HG03159 (cell line): ENCODE results near the gene INS.
"Not testable (repeated sequence)": the region's sequence is repeated elsewhere in the genome, so short reads cannot be mapped to it uniquely, and the experiment has no call there.

ENCODE experiments used
- ATAC-seq: cut with Tn5 transposase; IDR thresholded peaks from one replicate; pipeline ENCODE4 v1.9.1; 2021; ENCODE audit warnings: mild to moderate bottlenecking, moderate library complexity; ENCODE audit not compliant: unreplicated experiment

Gene INS

DNA sequence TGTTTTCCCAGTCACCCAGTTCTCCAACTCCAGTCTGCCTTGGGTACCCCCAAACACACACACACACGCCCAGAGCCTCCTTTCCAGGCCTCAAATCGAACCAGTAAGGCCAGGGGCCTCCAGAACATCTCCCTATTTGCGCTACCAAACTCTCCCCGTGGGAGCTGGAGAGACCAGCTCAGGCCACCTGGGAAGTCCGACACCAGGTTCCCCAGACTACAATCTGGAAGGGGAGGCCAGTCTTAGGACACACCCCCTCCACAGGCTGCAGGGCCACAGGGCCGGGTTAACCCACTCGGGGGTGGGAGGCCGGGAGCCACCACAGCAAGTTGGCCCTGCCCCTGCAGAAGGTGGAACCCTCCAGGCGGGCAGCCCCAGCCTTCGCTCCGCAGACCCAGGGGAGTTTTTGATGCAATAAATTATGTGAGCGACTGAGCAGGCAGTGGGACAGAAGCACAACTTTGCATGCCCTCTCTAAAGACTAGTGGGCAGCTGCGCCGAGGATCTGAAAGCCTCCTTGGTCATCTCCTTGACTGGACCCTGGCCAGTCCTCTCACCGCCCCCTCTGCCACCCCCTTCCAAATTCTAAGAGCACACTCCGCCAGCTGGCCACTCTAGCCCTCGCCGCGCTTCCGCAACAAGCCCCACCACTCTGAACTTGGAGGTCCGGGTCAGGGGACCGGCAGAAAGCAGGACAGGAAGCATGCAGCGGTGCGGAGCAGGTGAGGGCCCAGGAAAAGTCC is 24.6 kb downstream of the INS start:
- no peak for ATAC-seq

DNA sequence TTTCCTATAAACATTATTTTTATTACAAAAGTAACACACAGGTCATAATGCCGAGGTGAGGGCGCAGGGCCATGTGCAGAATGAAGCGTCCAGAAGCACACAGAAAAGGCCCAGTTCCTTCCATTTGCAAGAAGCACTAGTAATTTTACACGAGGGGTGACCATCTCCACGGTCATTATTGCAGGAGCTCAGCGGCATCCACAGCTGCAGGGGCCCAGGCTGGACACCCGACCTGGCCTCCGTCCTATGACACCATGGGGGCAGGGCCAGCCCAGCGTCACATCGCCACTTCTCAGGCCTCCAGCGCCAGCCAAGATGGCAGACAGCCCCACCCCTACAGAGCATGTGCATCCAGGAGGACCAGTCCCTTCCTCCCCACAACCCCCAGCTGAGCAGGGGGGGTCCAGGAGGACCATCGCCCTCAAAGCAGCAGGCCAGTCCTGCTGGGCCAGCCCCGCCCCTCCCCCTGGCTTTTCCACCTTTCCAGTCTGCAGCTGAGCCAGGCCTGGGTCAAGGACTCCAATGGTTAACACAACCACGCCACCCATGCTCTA is 25.3 kb downstream of the INS start:
- no peak for ATAC-seq

DNA sequence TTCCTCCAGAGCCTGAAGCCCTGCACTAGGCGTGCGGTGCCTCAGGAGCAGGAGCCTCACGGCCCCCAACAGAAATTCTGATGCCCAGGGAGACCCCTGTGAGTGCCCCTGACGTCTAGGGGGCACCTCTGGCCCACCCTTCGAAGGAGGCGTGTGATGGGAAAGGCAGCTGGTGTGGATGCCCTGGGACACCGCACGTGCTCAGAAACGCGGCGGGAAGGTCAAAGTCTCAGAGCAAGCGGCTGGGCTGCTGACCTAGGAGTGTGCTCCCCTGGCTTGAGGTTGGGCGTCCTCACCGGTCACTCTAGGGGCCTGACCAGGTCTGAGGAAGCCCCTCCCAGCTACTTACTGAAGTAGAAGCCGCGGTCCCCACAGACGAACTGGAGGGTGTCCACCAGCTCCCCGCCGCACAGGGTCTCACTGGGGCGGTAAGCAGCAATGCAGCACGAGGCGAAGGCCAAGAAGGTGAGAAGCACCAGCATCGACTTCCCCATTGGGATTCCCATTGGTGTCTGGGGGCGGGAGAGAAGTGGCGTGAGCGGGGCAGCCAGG is 25.9 kb downstream of the INS start:
- no peak for ATAC-seq

DNA sequence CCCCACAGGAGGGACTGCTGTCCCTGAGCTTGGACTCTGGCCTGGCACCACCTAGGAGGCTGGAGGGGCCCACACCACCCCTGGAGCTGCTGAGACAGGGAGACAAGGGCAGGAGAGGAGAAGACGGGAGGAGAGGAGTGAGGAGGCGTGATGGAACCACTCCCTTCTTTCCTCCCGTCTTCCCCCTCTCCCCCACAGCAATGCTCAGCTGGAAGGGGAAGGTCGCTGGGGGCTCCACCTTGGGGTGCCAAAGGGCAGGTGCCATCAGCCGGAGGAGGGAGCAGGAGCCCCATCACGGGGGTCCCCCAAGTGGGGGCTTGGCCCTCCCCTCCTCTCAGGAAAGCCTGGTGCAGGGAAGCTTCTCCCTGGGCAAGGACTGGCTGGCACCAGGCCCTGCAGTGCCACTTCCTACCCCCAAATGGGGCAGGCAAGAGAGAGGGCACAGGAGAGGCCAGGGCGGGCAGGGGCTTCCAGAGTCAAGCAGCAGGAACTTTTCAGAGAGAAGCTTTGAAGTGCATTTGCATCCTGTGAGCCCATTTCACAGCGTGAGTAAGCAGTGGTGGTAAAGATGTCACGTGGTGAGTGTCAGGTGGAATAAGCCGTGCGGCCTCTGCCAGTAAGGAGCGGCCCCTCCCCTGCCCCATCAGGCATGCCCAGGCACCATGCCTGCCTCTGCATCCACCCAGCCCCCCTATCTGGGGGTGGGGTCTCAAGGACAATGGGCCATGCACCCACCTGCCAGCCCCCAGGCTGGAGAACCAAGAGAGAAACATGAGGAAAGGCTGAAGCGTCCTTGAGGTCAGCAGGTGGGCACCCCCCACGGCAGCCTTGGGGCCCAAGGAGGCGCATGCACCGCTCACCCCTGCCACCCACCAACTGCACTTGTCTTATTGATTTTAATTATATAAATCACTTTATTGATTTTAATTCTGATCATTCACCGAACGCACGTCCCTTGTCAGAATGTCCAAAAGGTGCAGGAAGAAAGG is 26.7 kb downstream of the INS start:
- no peak for ATAC-seq

DNA sequence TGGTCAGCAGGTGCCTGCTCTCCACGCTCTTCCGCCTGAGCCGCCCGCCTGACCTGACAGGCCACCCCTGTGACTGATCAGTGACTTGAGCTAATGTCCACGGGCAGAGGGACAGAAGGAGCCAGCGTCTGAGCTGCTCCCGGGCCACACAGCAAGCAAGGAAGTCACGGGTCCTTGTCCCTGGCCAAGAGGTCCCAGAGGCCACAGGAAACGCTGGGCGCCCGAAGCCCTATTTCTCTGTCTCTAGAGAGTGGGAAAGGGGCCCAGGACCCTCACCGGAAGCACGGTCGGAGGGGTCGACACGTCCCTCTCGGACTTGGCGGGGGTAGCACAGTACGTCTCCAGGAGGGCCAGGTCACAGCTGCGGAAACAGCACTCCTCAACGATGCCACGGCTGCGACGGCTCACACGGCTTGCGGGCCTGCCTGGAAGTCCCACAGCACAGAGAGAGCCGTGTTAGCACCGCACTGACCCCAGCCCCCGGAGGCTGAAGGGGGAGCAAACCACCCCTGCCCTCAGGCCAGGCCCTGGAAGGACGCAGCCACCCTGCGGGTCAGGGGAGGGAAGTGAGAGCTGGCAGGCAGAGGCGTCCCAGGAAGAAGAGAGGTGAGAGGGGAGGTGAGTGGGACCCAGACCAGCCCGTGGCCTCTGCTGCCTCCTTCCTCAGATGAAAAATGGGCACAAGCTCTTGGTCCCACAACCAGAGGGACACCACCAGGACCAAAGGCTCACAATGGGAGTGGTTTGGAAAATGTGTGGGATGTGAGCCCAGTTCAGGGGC is 27.6 kb downstream of the INS start:
- no peak for ATAC-seq

DNA sequence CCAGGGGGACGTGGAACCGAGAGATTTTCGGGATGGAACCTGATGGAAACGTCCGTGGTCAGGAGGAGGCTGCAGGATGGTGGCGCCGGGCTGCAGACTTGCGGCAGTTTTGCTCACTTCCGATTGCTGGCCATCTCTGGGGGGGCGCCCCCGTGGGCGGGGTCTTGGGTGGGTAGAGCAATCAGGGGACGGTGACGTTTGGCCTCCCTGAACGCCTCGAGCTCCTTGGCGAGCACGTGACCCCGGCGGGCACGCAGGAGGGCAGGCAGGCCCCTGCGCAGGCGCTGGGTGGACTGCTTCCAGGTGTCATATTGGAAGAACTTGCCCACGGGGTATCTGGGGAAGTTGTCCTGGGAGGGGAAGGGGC is 28.2 kb downstream of the INS start:
- no peak for ATAC-seq

DNA sequence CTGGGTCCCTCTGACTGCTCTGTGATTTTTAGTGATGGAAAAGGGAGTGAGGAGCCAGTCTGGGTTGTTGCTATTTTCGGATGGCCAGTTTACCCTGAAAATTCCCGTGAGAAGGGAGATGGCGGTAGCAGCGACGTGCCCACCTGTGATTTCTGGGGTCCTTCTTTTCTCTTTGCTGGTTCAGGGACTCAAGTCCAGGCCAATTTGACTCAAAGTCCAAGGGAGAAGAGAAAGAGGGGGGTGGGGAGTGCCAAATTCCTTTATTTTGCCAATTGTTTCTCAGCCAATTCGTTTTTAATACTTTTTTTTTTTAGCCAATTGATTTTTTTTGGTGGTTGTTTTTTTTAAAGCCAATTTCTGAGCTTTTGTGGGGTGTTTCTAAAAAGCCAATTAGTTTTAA is 28.8 kb downstream of the INS start:
- no peak for ATAC-seq

DNA sequence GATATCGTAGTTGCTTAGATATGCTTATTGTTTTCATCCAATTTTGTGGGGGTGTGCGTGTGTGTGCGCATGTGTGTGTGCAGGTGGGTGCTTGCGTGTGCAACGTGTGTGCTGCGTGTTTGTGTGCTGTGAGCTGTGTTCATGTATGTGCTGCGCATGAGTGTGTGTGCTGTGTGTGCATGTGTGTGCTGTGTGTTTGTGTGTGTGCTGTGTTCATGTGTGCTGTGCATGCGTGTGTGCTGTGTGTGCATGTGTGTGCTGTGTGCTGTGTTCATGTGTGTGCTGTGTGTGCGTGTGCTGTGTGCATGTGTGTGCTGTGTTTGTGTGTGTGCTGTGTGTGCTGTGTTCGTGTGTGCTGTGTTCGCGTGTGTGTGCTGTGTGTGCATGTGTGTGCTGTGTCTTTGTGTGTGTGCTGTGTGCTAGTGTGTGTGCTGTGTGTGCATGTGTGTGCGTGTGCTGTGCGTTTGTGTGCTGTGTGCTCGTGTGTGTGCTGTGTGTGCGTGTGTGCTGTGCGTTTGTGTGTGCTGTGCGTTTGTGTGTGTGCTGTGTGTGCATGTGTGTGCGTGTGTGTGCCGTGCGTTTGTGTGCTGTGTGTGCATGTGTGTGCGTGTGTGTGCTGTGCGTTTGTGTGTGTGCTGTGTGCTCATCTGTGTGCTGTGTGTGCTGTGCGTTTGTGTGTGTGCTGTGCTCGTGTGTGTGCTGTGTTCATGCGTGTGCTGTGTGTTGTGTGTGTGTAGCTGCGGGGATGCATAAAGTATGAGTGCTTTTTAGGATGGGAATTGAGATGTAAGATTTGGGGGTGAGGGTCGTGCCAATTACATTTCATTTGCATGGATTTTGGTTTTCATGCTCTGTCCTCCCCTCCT is 29.4 kb downstream of the INS start:
- no peak for ATAC-seq

DNA sequence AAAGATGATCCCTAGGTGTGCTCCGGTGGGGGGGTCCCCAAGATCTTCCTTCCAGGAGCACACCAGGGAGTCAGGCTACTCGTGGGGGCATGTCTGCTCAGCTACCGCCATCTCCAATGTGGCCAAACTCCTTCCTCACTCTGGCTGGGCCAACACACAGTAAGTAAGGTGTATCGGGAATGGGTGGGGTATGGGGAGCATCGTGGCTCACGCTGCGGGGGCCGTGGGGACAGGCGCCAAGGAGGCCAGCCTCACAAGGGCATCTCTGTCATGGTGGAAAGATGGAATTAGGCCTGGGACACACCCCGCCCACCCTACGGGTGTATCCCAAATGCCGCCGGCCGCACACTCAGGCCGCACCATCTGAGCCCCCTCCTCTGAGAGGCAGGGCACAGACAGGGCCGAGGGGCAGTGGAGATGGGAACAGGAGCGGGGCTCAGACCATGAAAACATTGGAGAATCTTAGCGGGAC is 30.1 kb downstream of the INS start:
- no peak for ATAC-seq

DNA sequence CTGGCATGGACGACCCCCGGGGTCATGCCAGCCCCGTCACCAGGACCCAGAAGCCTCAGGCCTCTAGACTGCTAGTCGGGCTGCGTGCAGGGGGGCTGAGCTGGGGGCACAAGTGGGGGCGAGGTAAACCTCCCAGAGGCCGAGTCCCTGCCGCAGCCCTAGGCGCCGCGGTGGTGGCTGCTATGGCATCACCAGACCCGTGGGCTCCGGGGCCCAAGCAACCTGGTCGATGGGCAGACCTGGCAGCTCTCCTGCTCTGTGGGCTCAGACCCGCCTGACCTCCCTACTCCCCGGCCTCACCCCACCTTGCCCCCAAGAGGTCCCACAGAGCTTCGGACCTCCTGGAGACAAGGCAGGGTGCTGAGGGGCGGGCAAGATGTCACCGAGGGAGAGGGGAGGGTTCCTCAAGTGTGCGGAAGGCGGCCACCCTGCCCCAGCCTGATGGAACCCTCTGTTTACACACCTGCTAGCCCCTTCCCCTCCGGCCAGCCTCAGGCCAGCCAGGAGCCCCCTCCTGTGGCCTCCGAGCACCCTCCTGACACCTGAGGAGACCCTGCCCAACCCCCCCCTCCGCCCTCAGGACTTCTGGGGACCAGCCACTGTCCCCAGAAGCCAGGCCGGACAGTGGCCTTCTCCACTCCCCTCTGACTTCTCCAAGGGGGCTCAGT is 31.2 kb downstream of the INS start:
- no peak for ATAC-seq

DNA sequence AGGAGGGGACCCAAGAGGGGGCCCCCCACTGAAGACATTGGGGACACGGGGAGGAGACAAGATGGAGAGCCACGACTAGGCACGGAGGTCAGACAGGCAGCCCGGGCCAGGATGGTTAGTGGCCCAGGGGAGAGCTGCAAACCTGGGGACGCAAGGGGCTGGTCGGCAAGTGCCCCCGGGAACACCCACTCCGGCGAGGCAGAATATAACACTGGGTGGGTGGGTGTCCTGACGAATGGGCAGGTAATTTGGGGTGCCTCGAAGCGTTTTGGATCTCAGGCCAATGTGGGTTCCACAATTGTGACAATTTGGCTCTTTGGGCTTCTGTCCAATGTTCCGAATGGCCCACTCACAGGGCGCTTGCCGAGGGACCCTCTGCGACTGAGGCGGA is 31.7 kb downstream of the INS start:
- ATAC-seq = no peak

DNA sequence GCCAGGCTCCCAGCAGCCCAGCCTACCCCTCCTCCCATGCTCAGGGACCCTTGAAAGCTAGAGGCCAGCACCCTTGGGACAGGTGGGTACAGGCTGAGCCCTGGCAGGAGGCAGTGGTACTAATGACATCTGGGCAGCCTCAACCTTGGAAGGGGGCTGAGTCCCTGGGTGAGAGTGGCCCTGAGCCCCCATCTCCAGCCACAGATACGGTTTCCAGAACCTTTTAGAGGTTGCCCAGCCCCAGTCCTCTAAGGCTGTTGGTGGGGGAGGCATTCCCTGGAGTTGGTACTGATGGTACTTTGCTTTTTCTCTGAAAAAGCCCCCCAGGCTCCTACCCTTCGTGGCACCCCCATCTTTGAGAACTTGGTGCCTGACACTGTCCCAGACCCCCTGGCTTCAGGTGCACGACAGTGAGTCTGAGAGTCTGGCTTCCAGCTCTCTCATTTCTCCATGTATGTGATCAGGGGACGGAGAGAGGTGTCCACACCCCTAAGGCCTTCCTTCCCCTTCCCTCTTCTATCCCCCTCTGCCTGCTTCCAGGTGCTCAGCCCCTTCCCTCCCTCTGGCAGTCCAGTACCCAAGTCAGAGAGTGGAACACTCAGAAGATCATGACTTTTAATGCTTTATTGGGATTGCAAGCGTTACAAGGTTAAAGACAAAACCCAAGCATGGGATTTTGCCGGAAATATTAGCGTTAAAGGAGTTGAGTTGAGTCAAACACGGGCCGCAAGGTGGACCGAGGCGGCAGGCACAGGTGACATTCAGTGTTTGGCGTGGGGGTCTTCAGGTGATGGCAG is 32.3 kb downstream of the INS start:
- no peak for ATAC-seq

DNA sequence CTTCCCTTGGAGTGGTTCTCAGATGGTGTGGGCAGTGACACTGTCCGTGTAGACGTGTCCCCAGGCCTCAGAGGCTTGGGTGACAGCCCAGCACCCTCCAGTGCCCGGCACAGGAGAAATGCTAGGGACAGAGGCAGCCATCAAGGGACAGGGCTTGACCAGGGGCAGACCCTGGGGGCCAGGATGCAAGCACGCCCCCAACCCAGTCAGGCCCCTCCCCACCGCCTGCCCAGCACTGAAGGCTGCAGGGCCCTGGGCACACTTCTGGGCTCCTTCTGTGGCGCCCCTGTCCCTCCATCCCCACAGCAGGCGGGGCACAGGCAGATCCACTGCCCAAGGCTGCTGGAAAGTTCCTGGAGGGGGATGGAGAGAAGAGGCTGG is 32.9 kb downstream of the INS start:
- ATAC-seq = no peak

DNA sequence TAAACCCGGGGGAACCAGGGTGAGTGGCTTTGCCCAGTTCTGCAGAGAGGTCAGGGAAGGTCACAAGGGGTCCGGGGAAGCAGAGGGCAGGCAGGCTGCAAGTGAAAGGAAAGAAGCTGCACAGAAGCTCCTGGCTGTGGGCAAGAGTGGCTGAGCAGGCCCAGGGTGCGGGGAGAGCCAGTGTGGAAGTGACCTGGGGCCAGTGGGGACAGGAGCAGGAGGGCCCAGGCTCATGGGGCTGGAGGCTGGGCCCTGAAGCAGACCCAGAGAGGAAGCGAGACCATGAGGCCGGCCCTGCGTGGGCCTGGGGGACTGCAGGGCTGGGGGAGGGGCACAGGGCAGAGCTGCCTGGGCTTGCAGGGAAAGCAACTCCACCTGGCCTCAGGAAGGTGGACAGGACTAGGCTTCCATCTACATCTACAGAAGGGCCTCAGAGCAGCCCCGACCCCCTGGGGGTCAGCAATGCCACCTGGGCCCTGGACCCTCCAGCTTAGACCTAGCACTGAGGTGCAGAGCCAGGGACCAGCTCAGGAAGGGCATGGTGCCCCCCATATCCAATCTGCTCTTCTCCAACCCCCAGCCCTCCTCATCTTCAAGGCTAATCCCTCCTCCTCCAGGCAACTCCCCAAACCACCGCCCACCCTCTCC is 33.4 kb downstream of the INS start:
- no peak for ATAC-seq

DNA sequence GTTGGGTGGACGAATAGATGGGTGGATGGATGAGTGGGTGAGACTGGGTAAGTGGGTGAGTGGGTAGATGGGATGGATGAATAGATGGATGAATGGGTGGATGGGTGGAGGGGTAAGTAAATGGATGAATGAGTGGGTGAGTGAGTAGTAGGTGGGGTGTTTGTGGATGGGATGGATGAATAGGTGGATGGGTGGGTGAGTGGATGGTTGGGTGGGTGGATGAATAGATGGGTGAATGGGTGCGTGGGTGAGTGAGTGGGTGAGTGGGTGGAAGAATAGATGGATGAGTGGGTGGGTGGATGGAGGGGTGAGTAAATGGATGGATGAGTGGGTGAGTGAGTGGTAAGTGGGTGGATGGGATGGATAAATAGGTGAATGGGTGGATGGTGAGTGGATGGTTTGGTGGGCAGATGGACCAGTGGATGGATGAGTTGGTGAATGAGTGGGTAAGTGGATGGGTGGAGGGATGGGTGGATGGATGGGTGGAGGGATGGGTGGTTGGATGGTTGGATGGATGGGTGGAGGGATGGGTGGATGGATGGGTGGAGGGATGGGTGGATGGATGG is 34.4 kb downstream of the INS start:
- no peak for ATAC-seq

DNA sequence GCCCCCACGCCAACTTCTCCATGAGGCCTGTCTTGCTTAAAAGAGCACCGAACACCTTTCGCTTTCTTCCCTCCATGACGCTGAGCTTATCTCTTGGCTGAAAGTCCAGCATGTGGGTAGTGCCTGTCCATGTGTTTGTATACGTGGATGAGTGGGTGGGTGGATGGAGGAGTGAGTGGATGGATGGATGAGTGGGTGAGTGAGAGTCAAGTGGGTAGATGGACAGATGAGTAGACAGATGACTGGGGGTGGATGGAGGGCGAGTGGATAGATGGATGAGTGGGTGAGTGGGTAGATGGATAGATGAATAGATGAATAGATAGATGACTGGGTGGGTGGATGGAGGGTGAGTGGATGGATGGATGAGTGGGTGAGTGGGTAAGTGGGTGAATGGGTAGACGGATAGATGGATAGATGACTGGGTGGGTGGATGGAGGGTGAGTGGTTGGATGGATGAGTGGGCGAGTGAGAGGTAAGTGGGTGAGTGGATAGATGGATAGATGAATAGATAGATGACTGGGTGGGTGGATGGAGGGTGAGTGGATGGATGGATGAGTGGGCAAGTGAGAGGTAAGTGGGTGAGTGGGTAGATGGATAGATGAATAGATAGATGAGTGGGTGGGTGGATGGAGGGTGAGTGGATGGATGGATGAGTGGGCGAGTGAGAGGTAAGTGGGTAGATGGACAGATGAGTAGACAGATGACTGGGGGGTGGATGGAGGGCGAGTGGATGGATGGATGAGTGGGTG is 36.1 kb downstream of the INS start:
- ATAC-seq = not testable (repeated sequence)

DNA sequence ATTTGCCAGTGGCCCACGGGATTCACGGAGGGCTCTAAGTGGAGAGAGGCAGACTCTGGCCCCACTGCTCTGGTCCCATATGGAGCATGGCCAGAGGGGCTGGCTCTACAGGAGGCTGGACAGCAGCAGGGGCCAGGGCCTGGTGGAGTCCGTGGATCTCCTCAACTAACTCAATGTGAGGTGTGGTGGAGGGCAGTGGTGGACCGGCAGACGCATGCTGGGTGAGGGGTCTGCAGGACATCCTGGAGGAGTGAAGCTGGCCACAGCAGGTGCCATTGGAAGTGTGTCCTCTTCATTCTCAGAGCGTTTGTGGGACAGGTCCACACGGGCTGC is 37.4 kb downstream of the INS start:
- no peak for ATAC-seq
